Measurements from ENCODE around the gene SLC31A1.

Gene SLC31A1

GRCh38 chr9:113299800-113300292, 78.5 kb downstream of the SLC31A1 start (continued):
- TF ChIP-seq ZNF565 (CRISPR knock-in tag; conservative IDR thresholded peaks at IDR 0.05; ENCODE audit: low read depth): no peak

- TF ChIP-seq ZFP30 (CRISPR knock-in tag; IDR thresholded peaks at IDR 0.05) (no peak), TOX (CRISPR knock-in tag; IDR thresholded peaks at IDR 0.05; ENCODE audit: borderline replicate concordance) (no peak), ZFP3 (CRISPR knock-in tag; IDR thresholded peaks at IDR 0.05) (no peak), ZNF8 (CRISPR knock-in tag; IDR thresholded peaks at IDR 0.05) (no peak), POU6F1 (CRISPR knock-in tag; IDR thresholded peaks at IDR 0.05; ENCODE audit: borderline replicate concordance, low read depth) (no peak), BACH2 (CRISPR knock-in tag; IDR thresholded peaks at IDR 0.05; ENCODE audit: borderline replicate concordance) (no peak), PATZ1 (CRISPR knock-in tag; IDR thresholded peaks at IDR 0.05; ENCODE audit: borderline replicate concordance) (no peak), PPARA (CRISPR knock-in tag; IDR thresholded peaks at IDR 0.05; ENCODE audit: borderline replicate concordance) (no peak), CSDC2 (CRISPR knock-in tag; IDR thresholded peaks at IDR 0.05) (no peak), SNAI2 (CRISPR knock-in tag; IDR thresholded peaks at IDR 0.05) (no peak), RARB (CRISPR knock-in tag; IDR thresholded peaks at IDR 0.05) (no peak), ARNTL (CRISPR knock-in tag; IDR thresholded peaks at IDR 0.05; ENCODE audit: borderline replicate concordance, low read depth) (no peak), ZC3H10 (CRISPR knock-in tag; IDR thresholded peaks at IDR 0.05) (no peak), ZNF70 (CRISPR knock-in tag; IDR thresholded peaks at IDR 0.05) (no peak), ESRRG (CRISPR knock-in tag; IDR thresholded peaks at IDR 0.05) (no peak), TSHZ2 (CRISPR knock-in tag; IDR thresholded peaks at IDR 0.05) (no peak), CREB5 (CRISPR knock-in tag; IDR thresholded peaks at IDR 0.05; ENCODE audit: low read depth) (no peak), ISL1 (CRISPR knock-in tag; IDR thresholded peaks at IDR 0.05) (no peak), TCF4 (CRISPR knock-in tag; IDR thresholded peaks at IDR 0.05; ENCODE audit: borderline replicate concordance) (no peak), OSR1 (CRISPR knock-in tag; IDR thresholded peaks at IDR 0.05) (no peak)
- ATAC-seq: no peak
These were observed 80.2 kb downstream of the SLC31A1 start for GRCh38 chr9:113301548-113301947.

- no peak for ATAC-seq
- no peak for TF ChIP-seq TCF4 (CRISPR knock-in tag; IDR thresholded peaks at IDR 0.05; ENCODE audit: borderline replicate concordance)
- TF ChIP-seq PPARA (CRISPR knock-in tag; IDR thresholded peaks at IDR 0.05; ENCODE audit: borderline replicate concordance): no peak
- TF ChIP-seq PATZ1 (CRISPR knock-in tag; IDR thresholded peaks at IDR 0.05; ENCODE audit: borderline replicate concordance): no peak
- TF ChIP-seq RARB (CRISPR knock-in tag; IDR thresholded peaks at IDR 0.05): no peak
- TF ChIP-seq CSDC2 (CRISPR knock-in tag; IDR thresholded peaks at IDR 0.05): no peak
- no peak for TF ChIP-seq GLIS3 (CRISPR knock-in tag; IDR thresholded peaks at IDR 0.05)
- TF ChIP-seq TOX (CRISPR knock-in tag; IDR thresholded peaks at IDR 0.05; ENCODE audit: borderline replicate concordance): no peak
- TF ChIP-seq BACH2 (CRISPR knock-in tag; IDR thresholded peaks at IDR 0.05; ENCODE audit: borderline replicate concordance): no peak
- no peak for TF ChIP-seq ZFP3 (CRISPR knock-in tag; IDR thresholded peaks at IDR 0.05)
- TF ChIP-seq CSRNP3 (CRISPR knock-in tag; IDR thresholded peaks at IDR 0.05): no peak
- TF ChIP-seq ZFP30 (CRISPR knock-in tag; IDR thresholded peaks at IDR 0.05): no peak
- TF ChIP-seq ESRRG (CRISPR knock-in tag; IDR thresholded peaks at IDR 0.05): no peak
- TF ChIP-seq CREB5 (CRISPR knock-in tag; IDR thresholded peaks at IDR 0.05; ENCODE audit: low read depth): no peak
- no peak for TF ChIP-seq ZNF70 (CRISPR knock-in tag; IDR thresholded peaks at IDR 0.05)
These were observed 81.6 kb downstream of the SLC31A1 start, which contains the start of gene RNF183 for GRCh38 chr9:113302792-113303418. RNF183 (minus strand) TSS chr9:113303376; CDS start chr9:113298184, 5,192 bp downstream.
